Bone marrow (tissue), 2 donors: ENCODE data around the gene SLC12A7.
"Not testable (repeated sequence)": the region's sequence is repeated elsewhere in the genome, so short reads cannot be mapped to it uniquely, and the experiment has no call there.

Experiments
- DNase-seq, 2 donors: peaks; one replicate each; lab custom pipeline; 2025; lab: John Stamatoyannopoulos, UW

SLC12A7 gene

GRCh38 chr5:1109542-1110306, 2.1 kb downstream of the SLC12A7 start:
- no peak for DNase-seq

- DNase-seq = no peak
Observed at GRCh38 chr5:1108865-1109174, 3.0 kb downstream of the SLC12A7 start.

- peak in 1 of 2 donors; percentile 10 for DNase-seq
Observed at GRCh38 chr5:1108023-1108864, 3.6 kb downstream of the SLC12A7 start.

GRCh38 chr5:1107167-1108022, 4.5 kb downstream of the SLC12A7 start:
- no peak for DNase-seq

GRCh38 chr5:1106385-1107166, 5.3 kb downstream of the SLC12A7 start:
- no peak for DNase-seq

GRCh38 chr5:1105350-1106265, 6.3 kb downstream of the SLC12A7 start:
- DNase-seq = peak in 1 of 2 donors; percentile 28

- DNase-seq = peak in 1 of 2 donors; percentile 8
Observed at GRCh38 chr5:1104327-1105006, 7.4 kb downstream of the SLC12A7 start.

- DNase-seq = no peak
Observed at GRCh38 chr5:1103505-1104326, 8.1 kb downstream of the SLC12A7 start.

GRCh38 chr5:1103093-1103492, 8.8 kb downstream of the SLC12A7 start:
- no peak for DNase-seq

GRCh38 chr5:1101961-1102713, 9.7 kb downstream of the SLC12A7 start:
- DNase-seq = no peak

GRCh38 chr5:1100664-1101574, 10.9 kb downstream of the SLC12A7 start:
- no peak for DNase-seq

GRCh38 chr5:1099926-1100663, 11.8 kb downstream of the SLC12A7 start:
- no peak for DNase-seq

GRCh38 chr5:1098986-1099597, 12.8 kb downstream of the SLC12A7 start:
- no peak for DNase-seq

- DNase-seq = not testable (repeated sequence)
Observed at GRCh38 chr5:1097988-1098385, 13.9 kb downstream of the SLC12A7 start.

GRCh38 chr5:1097381-1097987, 14.4 kb downstream of the SLC12A7 start:
- DNase-seq = no peak

- no peak for DNase-seq
Observed at GRCh38 chr5:1096838-1097237, 15.0 kb downstream of the SLC12A7 start.
